ENCODE results near the gene TNRC6C.
A peak's percentile ranks its signal among the peaks of the same experiment; 100 is the strongest.
"Not testable (repeated sequence)": the region's sequence is repeated elsewhere in the genome, so short reads cannot be mapped to it uniquely, and the experiment has no call there.

Gene TNRC6C

GRCh38 chr17:78137392-78138203 is 179.1 kb downstream of the TNRC6C start:
- no peak for DNase-seq (ENCODE audit: low read depth)

- no peak for DNase-seq (ENCODE audit: low read depth)
Measured at GRCh38 chr17:78138204-78139060, 179.9 kb downstream of the TNRC6C start.

GRCh38 chr17:78139861-78140168 is 181.3 kb downstream of the TNRC6C start:
- not testable (repeated sequence) for DNase-seq (ENCODE audit: low read depth)

GRCh38 chr17:78140169-78141051 is 181.9 kb downstream of the TNRC6C start:
- peak; percentile 89 for DNase-seq (ENCODE audit: low read depth)

- no peak for DNase-seq (ENCODE audit: low read depth)
Measured at GRCh38 chr17:78141437-78142118, 183.1 kb downstream of the TNRC6C start.

- no peak for DNase-seq (ENCODE audit: low read depth)
Measured at GRCh38 chr17:78142119-78142861, 183.8 kb downstream of the TNRC6C start.

- no peak for DNase-seq (ENCODE audit: low read depth)
Measured at GRCh38 chr17:78143214-78144146, 185.0 kb downstream of the TNRC6C start.

- DNase-seq (ENCODE audit: low read depth) = no peak
Measured at GRCh38 chr17:78144147-78144719, 185.7 kb downstream of the TNRC6C start.

- DNase-seq (ENCODE audit: low read depth) = no peak
Measured at GRCh38 chr17:78144736-78145641, 186.5 kb downstream of the TNRC6C start.

- no peak for DNase-seq (ENCODE audit: low read depth)
Measured at GRCh38 chr17:78146471-78146869, 188.0 kb downstream of the TNRC6C start.

- DNase-seq (ENCODE audit: low read depth) = no peak
Measured at GRCh38 chr17:78146881-78147280, 188.4 kb downstream of the TNRC6C start.

GRCh38 chr17:78147315-78147998 is 189.0 kb downstream of the TNRC6C start:
- no peak for DNase-seq (ENCODE audit: low read depth)

- DNase-seq (ENCODE audit: low read depth) = no peak
Measured at GRCh38 chr17:78148286-78149016, 189.9 kb downstream of the TNRC6C start.

- DNase-seq (ENCODE audit: low read depth) = no peak
Measured at GRCh38 chr17:78151514-78152008, 193.1 kb downstream of the TNRC6C start.

GRCh38 chr17:78154903-78155811 is 196.7 kb downstream of the TNRC6C start:
- DNase-seq (ENCODE audit: low read depth) = no peak
